ENCODE results near the gene CHMP4B.

DNA sequence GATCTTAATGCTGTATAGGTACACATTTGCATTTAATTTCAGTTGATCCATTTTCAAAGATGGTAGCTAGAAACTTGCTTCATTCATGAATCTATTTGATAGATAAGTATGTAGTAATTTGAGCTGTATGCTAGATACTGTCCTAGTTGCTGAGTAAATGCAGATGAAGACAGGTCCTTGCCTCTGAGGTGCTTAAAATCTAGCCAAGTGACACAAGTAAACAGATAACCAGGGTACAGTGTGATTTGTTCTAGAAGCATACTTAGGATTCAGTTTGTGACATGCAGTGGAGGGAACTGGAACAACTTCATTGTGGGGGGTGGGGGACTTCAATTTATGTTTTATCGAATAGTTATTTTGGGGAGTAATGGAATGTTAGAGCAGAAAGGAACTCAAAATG lies 9.2 kb downstream of the CHMP4B start:
- TF ChIP-seq POLR2AphosphoS5 (IDR thresholded peaks at IDR 0.05; ENCODE audit: low read depth, low read length) (no peak), SIN3A (IDR thresholded peaks at IDR 0.05; ENCODE audit: borderline replicate concordance, insufficient read depth, low read length) (no peak), TAF1 (IDR thresholded peaks at IDR 0.05; ENCODE audit: borderline replicate concordance, insufficient read depth, low read length) (no peak)
- TF ChIP-seq, protein P1, sequence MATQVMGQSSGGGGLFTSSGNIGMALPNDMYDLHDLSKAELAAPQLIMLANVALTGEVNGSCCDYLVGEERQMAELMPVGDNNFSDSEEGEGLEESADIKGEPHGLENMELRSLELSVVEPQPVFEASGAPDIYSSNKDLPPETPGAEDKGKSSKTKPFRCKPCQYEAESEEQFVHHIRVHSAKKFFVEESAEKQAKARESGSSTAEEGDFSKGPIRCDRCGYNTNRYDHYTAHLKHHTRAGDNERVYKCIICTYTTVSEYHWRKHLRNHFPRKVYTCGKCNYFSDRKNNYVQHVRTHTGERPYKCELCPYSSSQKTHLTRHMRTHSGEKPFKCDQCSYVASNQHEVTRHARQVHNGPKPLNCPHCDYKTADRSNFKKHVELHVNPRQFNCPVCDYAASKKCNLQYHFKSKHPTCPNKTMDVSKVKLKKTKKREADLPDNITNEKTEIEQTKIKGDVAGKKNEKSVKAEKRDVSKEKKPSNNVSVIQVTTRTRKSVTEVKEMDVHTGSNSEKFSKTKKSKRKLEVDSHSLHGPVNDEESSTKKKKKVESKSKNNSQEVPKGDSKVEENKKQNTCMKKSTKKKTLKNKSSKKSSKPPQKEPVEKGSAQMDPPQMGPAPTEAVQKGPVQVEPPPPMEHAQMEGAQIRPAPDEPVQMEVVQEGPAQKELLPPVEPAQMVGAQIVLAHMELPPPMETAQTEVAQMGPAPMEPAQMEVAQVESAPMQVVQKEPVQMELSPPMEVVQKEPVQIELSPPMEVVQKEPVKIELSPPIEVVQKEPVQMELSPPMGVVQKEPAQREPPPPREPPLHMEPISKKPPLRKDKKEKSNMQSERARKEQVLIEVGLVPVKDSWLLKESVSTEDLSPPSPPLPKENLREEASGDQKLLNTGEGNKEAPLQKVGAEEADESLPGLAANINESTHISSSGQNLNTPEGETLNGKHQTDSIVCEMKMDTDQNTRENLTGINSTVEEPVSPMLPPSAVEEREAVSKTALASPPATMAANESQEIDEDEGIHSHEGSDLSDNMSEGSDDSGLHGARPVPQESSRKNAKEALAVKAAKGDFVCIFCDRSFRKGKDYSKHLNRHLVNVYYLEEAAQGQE (IDR thresholded peaks at IDR 0.05; ENCODE audit: insufficient read depth in 1 of 2, low read depth in 2 of 2, low read length in 2 of 2), result no peak
